Measurements from ENCODE around the gene C20orf96. TPM values are rescaled to one million over a fixed set of nuclear protein-coding genes. Genes with fewer than 3 reads are reported as not detected.
A peak's percentile ranks its signal among the peaks of the same experiment; 100 is the strongest.

C20orf96 gene
- total and polyA plus RNA-seq, 2 donors (not counting 3 experiments of a cell fraction or from before 2014, with no cell fraction given), result 17.0 to 17.2 TPM

DNA sequence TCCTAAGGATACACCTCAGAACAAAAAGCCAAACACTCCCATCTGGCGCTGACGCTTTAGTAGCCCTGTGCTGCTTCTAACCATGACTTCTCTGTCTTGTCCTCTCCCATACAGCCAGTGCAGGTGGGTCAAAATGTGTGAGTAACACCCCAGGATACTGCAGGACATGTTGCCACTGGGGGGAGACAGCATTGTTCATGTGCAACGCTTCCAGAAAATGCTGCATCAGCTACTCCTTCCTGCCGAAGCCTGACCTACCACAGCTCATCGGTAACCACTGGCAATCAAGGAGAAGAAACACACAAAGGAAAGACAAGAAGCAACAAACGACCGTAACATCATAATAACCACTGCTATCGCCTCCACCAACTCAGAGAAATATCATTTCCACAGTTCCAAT lies 31.6 kb downstream of the C20orf96 start:
- no peaks in the 10 kb centered on the region for H3K36me3 ChIP-seq (ENCODE audit: control insufficient read depth in 2 of 2, extremely low read depth in 1 of 2, insufficient read depth in 2 of 2, low read length in 2 of 2)
- no peaks in the 10 kb centered on the region for H3K9me1 ChIP-seq (replicated peaks; ENCODE audit: control insufficient read depth, extremely low read depth, insufficient read depth, low read length)
- H3K9me3 ChIP-seq (replicated peaks; ENCODE audit: control insufficient read depth, insufficient read depth, low read length), result no peaks in the 10 kb centered on the region
- ChIA-PET CTCF (interaction anchor here (0.6 to 3.5 kb wide), 5 partner anchors 8 to 71 kb away, joined by 3 to 47 read pairs (median 4); partner anchors contain the start of genes SOX12 and ZCCHC3), POLR2A (no interaction called here)
- no peak overlapping the region for H3K4me3 ChIP-seq (replicated peaks in 1 of 3; ENCODE audit: insufficient read depth in 1 of 3, low read depth in 1 of 3, low read length in 3 of 3)
- intact Hi-C loops (cut with micrococcal nuclease) (loop anchor here (1.0 kb wide), 1 partner anchor 71 kb away; no protein-coding TSS in a partner anchor), dilution Hi-C loops (cut with MboI; ENCODE audit: extremely low pct_ligation_motif_present, low sequenced_read_pairs) (no loop called here)
- FAIRE-seq (peak; percentile 72), DNase-seq (ENCODE audit: low read depth, low spot score) (peak; percentile 40)
- BruUV-seq (replicated peaks), result no TSS peak
- H4K20me1 ChIP-seq (replicated peaks; ENCODE audit: control insufficient read depth, extremely low read depth, insufficient read depth, low read length), result no peaks in the 10 kb centered on the region
- H3K79me2 ChIP-seq (ENCODE audit: control insufficient read depth, insufficient read depth, low read length), result no peaks in the 10 kb centered on the region
- peaks cover 12 to 22% of the 10 kb centered on the region in 2 experiments for H3K27me3 ChIP-seq (ENCODE audit: control insufficient read depth in 2 of 2, insufficient read depth in 2 of 2, low read length in 2 of 2)
- no peaks in the 10 kb centered on the region for H3K4me1 ChIP-seq (ENCODE audit: control insufficient read depth, extremely low read depth, insufficient read depth, low read length)
- H3K27ac ChIP-seq (ENCODE audit: insufficient read depth, low read depth, low read length), result no peak overlapping the region
- H3K4me2 ChIP-seq (ENCODE audit: insufficient read depth, low read length), result no peak overlapping the region
- H2AFZ ChIP-seq (ENCODE audit: low read depth, low read length), result no peak overlapping the region
- TF ChIP-seq, protein P1, sequence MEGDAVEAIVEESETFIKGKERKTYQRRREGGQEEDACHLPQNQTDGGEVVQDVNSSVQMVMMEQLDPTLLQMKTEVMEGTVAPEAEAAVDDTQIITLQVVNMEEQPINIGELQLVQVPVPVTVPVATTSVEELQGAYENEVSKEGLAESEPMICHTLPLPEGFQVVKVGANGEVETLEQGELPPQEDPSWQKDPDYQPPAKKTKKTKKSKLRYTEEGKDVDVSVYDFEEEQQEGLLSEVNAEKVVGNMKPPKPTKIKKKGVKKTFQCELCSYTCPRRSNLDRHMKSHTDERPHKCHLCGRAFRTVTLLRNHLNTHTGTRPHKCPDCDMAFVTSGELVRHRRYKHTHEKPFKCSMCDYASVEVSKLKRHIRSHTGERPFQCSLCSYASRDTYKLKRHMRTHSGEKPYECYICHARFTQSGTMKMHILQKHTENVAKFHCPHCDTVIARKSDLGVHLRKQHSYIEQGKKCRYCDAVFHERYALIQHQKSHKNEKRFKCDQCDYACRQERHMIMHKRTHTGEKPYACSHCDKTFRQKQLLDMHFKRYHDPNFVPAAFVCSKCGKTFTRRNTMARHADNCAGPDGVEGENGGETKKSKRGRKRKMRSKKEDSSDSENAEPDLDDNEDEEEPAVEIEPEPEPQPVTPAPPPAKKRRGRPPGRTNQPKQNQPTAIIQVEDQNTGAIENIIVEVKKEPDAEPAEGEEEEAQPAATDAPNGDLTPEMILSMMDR (IDR thresholded peaks at IDR 0.05; ENCODE audit: extremely low read depth in 1 of 2, insufficient read depth in 1 of 2, low read depth in 1 of 2, low read length in 2 of 2), result peak; percentile 13 to 35
- TF ChIP-seq FOS (IDR thresholded peaks at IDR 0.05; ENCODE audit: borderline replicate concordance, insufficient read depth, low read length), result no peak
- no peak overlapping the region for H3K9ac ChIP-seq (replicated peaks; ENCODE audit: extremely low read depth, insufficient read depth, low read length)

DNA sequence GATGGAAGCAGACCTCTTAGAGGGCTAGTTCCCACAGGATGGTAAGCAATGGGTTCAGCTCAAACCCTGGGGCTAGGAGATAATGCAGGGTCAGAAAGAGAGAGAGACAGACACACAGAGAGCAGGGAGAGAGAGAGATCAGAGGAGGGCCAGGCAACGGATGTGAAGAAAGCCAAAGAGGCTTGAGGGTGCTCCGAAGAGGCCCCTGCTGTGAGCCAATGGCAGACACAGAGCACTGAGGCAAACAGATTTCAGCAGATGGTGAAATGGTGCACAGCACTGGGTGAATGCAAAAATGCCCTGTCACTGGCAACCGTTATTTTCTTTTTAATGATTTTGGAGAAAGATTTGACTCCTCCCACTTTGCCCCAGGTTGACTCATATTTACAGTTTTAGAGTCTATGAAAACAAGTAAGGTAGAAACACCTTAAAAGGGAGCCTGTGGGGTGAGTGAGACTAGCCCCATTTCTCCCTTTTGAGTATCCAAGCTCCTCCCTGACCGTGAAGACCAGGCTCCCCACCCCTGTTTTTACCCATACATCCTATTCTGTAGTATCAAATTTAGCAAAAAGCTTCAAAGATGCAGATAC lies 32.2 kb downstream of the C20orf96 start:
- CTCF ChIA-PET, result interaction anchor here (0.7 to 3.5 kb wide), 6 partner anchors 8 to 72 kb away, joined by 3 to 47 read pairs (median 4); partner anchors contain the start of gene SOX12

More for the DNA sequence above, 32.2 kb downstream of the C20orf96 start:
- no peak overlapping the region for H3K4me2 ChIP-seq (ENCODE audit: insufficient read depth, low read length)
- H3K4me1 ChIP-seq (ENCODE audit: control insufficient read depth, extremely low read depth, insufficient read depth, low read length), result no peaks in the 10 kb centered on the region
- H2AFZ ChIP-seq (ENCODE audit: low read depth, low read length), result no peak overlapping the region
- DNase-seq (ENCODE audit: low read depth, low spot score) (no peak), FAIRE-seq (no peak)
- no peak overlapping the region for H3K9ac ChIP-seq (replicated peaks; ENCODE audit: extremely low read depth, insufficient read depth, low read length)
- POLR2A ChIA-PET, result no interaction called here
- intact Hi-C loops (cut with micrococcal nuclease), result no loop called here
- H4K20me1 ChIP-seq (replicated peaks; ENCODE audit: control insufficient read depth, extremely low read depth, insufficient read depth, low read length), result no peaks in the 10 kb centered on the region
- no peak overlapping the region for H3K4me3 ChIP-seq (replicated peaks in 1 of 3; ENCODE audit: insufficient read depth in 1 of 3, low read depth in 1 of 3, low read length in 3 of 3)
- no peaks in the 10 kb centered on the region for H3K9me1 ChIP-seq (replicated peaks; ENCODE audit: control insufficient read depth, extremely low read depth, insufficient read depth, low read length)
- no peaks in the 10 kb centered on the region for H3K36me3 ChIP-seq (ENCODE audit: control insufficient read depth in 2 of 2, extremely low read depth in 1 of 2, insufficient read depth in 2 of 2, low read length in 2 of 2)
- peaks cover 12 to 22% of the 10 kb centered on the region in 2 experiments for H3K27me3 ChIP-seq (ENCODE audit: control insufficient read depth in 2 of 2, insufficient read depth in 2 of 2, low read length in 2 of 2)
- no peaks in the 10 kb centered on the region for H3K79me2 ChIP-seq (ENCODE audit: control insufficient read depth, insufficient read depth, low read length)
- dilution Hi-C loops (cut with MboI; ENCODE audit: extremely low pct_ligation_motif_present, low sequenced_read_pairs), result no loop called here
- no peak overlapping the region for H3K27ac ChIP-seq (ENCODE audit: insufficient read depth, low read depth, low read length)
- BruUV-seq (replicated peaks), result no TSS peak
- no peaks in the 10 kb centered on the region for H3K9me3 ChIP-seq (replicated peaks; ENCODE audit: control insufficient read depth, insufficient read depth, low read length)
- TF ChIP-seq EZH2 (IDR thresholded peaks at IDR 0.05; ENCODE audit: borderline replicate concordance, low read depth, low read length, severe bottlenecking) (no peak), MYC (IDR thresholded peaks at IDR 0.05; ENCODE audit: low read depth, low read length) (no peak)
